ENCODE results near the gene ANKRD11.

Gene ANKRD11

GRCh38 chr16:89489040-89489897 is 1.1 kb downstream of the ANKRD11 start:
- H3K27ac ChIP-seq: peak overlapping the region; percentile 88
- TF ChIP-seq ZFX (IDR thresholded peaks at IDR 0.05; ENCODE audit: borderline replicate concordance) (no peak), CTCF (IDR thresholded peaks at IDR 0.05) (0 out of 2 replicates have a peak, but pooled peaks have one; percentile 1)

GRCh38 chr16:89485701-89486246 is 4.6 kb downstream of the ANKRD11 start:
- no peak for TF ChIP-seq CTCF (IDR thresholded peaks at IDR 0.05)
- no peak for TF ChIP-seq ZFX (IDR thresholded peaks at IDR 0.05; ENCODE audit: borderline replicate concordance)
- H3K27ac ChIP-seq: no peak overlapping the region

GRCh38 chr16:89484923-89485679 is 5.3 kb downstream of the ANKRD11 start:
- TF ChIP-seq CTCF (IDR thresholded peaks at IDR 0.05) (no peak), ZFX (IDR thresholded peaks at IDR 0.05; ENCODE audit: borderline replicate concordance) (no peak)

GRCh38 chr16:89484041-89484501 is 6.3 kb downstream of the ANKRD11 start:
- TF ChIP-seq ZFX (IDR thresholded peaks at IDR 0.05; ENCODE audit: borderline replicate concordance) (no peak), CTCF (IDR thresholded peaks at IDR 0.05) (no peak)
- no peak overlapping the region for H3K27ac ChIP-seq

More at GRCh38 chr16:89484923-89485679, 5.3 kb downstream of the ANKRD11 start:
- no peak overlapping the region for H3K27ac ChIP-seq

- H3K27ac ChIP-seq: no peak overlapping the region
- TF ChIP-seq ZFX (IDR thresholded peaks at IDR 0.05; ENCODE audit: borderline replicate concordance) (no peak), CTCF (IDR thresholded peaks at IDR 0.05) (no peak)
Measured at GRCh38 chr16:89482817-89483205, 7.5 kb downstream of the ANKRD11 start.

- no peak for TF ChIP-seq ZFX (IDR thresholded peaks at IDR 0.05; ENCODE audit: borderline replicate concordance)
- TF ChIP-seq CTCF (IDR thresholded peaks at IDR 0.05): no peak
Measured at GRCh38 chr16:89482150-89482816, 8.1 kb downstream of the ANKRD11 start.

More at GRCh38 chr16:89482150-89482816, 8.1 kb downstream of the ANKRD11 start:
- H3K27ac ChIP-seq: no peak overlapping the region

All from 22Rv1 (cell line).